MCF 10A (cell line): ENCODE measurements around the gene PPFIA2. TPM values are rescaled to one million over a fixed set of nuclear protein-coding genes. Genes with fewer than 3 reads are reported as not detected.
A peak's percentile ranks its signal among the peaks of the same experiment; 100 is the strongest.

Source experiments
- BruUV-seq: library from RNA; stranded (reverse); fragments of 400-500 nt; replicated peaks from 2 replicates; lab custom pipeline; 2021; lab: Mats Ljungman, UMichigan
- CTCF ChIA-PET: fragments of 300-600 bp; sonication (Branson Sonifier 250); formaldehyde crosslinking; extraction: SDS; loops from one replicate; lab custom pipeline; 2021; ENCODE audit warnings: antibody characterized with exemption, inconsistent platforms; lab: Yijun Ruan, JAX
- POLR2A ChIA-PET: fragments of 300-600, 350-650 bp; sonication (Branson Sonifier 250); formaldehyde crosslinking; extraction: SDS; loops from one replicate; lab custom pipeline; 2020; ENCODE audit warnings: antibody characterized with exemption, inconsistent platforms; lab: Yijun Ruan, JAX
- DNase-seq: peaks from one replicate; pipeline ENCODE4 v3.0.0-alpha.2; 2018; ENCODE audit not compliant: unreplicated experiment
- H3K27ac Mint-ChIP-seq: one replicate; pipeline ENCODE4 v1.8.0; 2022; ENCODE audit warnings: mild to moderate bottlenecking, low read depth, mixed read lengths; ENCODE audit not compliant: unreplicated experiment
- H3K27me3 Mint-ChIP-seq: one replicate; pipeline ENCODE4 v1.8.0; 2022; ENCODE audit warnings: mixed read lengths; ENCODE audit not compliant: insufficient read depth, unreplicated experiment
- H3K36me3 Mint-ChIP-seq: one replicate; pipeline ENCODE4 v1.8.0; 2022; ENCODE audit warnings: mild to moderate bottlenecking, moderate library complexity, mixed read lengths; ENCODE audit not compliant: insufficient read depth, unreplicated experiment
- H3K4me1 Mint-ChIP-seq: one replicate; pipeline ENCODE4 v1.8.0; 2022; ENCODE audit warnings: mixed read lengths; ENCODE audit not compliant: insufficient read depth, unreplicated experiment
- H3K4me3 Mint-ChIP-seq: one replicate; pipeline ENCODE4 v1.8.0; 2022; ENCODE audit warnings: mild to moderate bottlenecking, moderate library complexity, mixed read lengths; ENCODE audit not compliant: unreplicated experiment
- H3K9me3 Mint-ChIP-seq: one replicate; pipeline ENCODE4 v1.8.0; 2022; ENCODE audit warnings: mixed read lengths; ENCODE audit not compliant: unreplicated experiment
- intact Hi-C: fragments of 100-400 bp; cut with micrococcal nuclease; formaldehyde crosslinking; loops from 2 replicates; pipeline ENCODE4 v1.14.1; 2022
- total RNA-seq: library from RNA; stranded (reverse); gene quantifications from 2 replicates; pipeline ENCODE4 v1.2.3, GENCODE V29; 2022
- TF ChIP-seq, protein P1 (sequence below): fragments of 200-600 bp; IDR thresholded peaks from one replicate; pipeline ENCODE4 v1.8.0; 2022; ENCODE audit warnings: antibody characterized with exemption, mild to moderate bottlenecking; ENCODE audit not compliant: unreplicated experiment

Gene PPFIA2
- total RNA-seq, 1 experiment from 2014 or later, result 2.2 TPM

DNA sequence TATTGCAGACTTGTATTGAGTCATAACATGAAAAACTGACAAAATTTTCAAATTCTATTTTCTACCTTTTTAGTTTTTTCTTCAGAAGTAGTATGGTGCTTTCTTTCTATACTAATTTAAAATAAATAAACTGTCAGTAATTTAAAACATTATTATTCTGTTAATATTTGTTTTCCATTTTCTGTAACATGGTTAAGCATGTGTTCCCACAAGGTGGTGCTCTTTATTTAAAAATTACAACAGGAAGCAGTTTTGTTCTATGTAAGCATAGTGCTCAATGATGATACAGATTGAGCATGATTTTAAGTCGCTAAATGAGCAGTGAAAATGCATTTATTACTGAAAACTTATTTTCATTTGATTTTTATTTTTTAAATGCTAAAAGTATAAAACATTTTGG, 114.6 kb downstream of the PPFIA2 start:
- peaks cover 25% of the 10 kb centered on the region for H3K27me3 Mint-ChIP-seq
- H3K4me1 Mint-ChIP-seq, result peaks cover under 1% of the 10 kb centered on the region
- POLR2A ChIA-PET, result interaction anchor here (0.7 kb wide), 1 partner anchor 714 kb away, joined by 3 read pairs; the partner anchor contains the start of genes CCDC59 and METTL25
- intact Hi-C loops, result loop anchor here (1.0 to 10.0 kb wide), 4 partner anchors 153 to 980 kb away; partner anchors contain the start of genes CCDC59 and METTL25
- H3K27ac Mint-ChIP-seq, result no peak overlapping the region
- BruUV-seq, result no TSS peak
- H3K4me3 Mint-ChIP-seq, result no peak overlapping the region
- peaks cover 6% of the 10 kb centered on the region for H3K36me3 Mint-ChIP-seq
- TF ChIP-seq, protein P1, sequence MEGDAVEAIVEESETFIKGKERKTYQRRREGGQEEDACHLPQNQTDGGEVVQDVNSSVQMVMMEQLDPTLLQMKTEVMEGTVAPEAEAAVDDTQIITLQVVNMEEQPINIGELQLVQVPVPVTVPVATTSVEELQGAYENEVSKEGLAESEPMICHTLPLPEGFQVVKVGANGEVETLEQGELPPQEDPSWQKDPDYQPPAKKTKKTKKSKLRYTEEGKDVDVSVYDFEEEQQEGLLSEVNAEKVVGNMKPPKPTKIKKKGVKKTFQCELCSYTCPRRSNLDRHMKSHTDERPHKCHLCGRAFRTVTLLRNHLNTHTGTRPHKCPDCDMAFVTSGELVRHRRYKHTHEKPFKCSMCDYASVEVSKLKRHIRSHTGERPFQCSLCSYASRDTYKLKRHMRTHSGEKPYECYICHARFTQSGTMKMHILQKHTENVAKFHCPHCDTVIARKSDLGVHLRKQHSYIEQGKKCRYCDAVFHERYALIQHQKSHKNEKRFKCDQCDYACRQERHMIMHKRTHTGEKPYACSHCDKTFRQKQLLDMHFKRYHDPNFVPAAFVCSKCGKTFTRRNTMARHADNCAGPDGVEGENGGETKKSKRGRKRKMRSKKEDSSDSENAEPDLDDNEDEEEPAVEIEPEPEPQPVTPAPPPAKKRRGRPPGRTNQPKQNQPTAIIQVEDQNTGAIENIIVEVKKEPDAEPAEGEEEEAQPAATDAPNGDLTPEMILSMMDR, result peak; percentile 46
- CTCF ChIA-PET, result interaction anchor here (0.6 to 3.6 kb wide), 12 partner anchors 9 to 716 kb away, joined by 3 to 23 read pairs (median 4); partner anchors contain the start of genes CCDC59 and METTL25
- H3K9me3 Mint-ChIP-seq, result no peaks in the 10 kb centered on the region
- peak; percentile 51 for DNase-seq

DNA sequence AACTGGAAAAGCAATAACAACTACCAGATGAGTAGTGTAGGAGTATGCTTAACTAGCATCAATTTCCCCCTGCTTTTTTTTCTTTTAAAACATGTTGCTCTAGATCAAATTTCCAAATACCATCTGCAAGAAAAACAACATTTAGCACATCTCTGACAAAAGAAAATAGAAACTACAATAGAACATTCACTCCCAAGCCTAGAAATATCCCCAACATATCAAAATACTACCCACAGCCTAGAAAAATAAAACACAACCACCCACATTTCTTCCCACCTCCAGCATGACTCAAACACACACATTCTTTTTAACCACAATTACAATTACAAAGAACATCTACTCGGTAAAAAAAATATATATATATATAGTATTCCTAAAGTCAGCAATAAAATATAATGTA, 120.0 kb downstream of the PPFIA2 start:
- no TSS peak for BruUV-seq
- intact Hi-C loops, result no loop called here
- no peak overlapping the region for H3K27ac Mint-ChIP-seq
- TF ChIP-seq, protein P1, result no peak
- H3K9me3 Mint-ChIP-seq, result no peaks in the 10 kb centered on the region
- peak; percentile 27 for DNase-seq
- ChIA-PET POLR2A (no interaction called here), CTCF (interaction anchor here (0.6 kb wide), 1 partner anchor 621 kb away, joined by 3 read pairs; no protein-coding TSS in a partner anchor)
- peaks cover 6% of the 10 kb centered on the region for H3K27me3 Mint-ChIP-seq
- H3K4me3 Mint-ChIP-seq, result no peak overlapping the region
- H3K4me1 Mint-ChIP-seq, result peaks cover 7% of the 10 kb centered on the region
- H3K36me3 Mint-ChIP-seq, result no peaks in the 10 kb centered on the region

DNA sequence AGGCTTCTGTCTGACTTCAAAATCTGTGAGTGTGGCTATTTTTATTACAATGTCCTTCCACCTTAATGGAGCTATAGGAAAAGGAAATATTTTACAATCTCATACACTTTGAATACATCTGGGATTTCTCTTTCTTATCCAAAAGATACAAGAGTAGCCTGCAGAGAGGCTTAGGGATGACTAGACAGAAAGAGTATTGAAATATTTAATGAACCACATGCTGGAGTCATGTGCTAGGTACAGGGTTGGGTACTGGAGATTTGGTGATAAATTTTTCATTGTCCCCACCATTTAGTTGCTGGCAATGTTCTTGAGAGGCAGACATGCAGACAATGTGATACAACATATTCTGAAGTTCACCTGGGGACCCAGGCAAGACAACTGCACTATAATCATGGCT, 126.0 kb downstream of the PPFIA2 start:
- no peak for DNase-seq
- peaks cover 19% of the 10 kb centered on the region for H3K27me3 Mint-ChIP-seq
- BruUV-seq, result no TSS peak
- no peak overlapping the region for H3K4me3 Mint-ChIP-seq
- no peaks in the 10 kb centered on the region for H3K36me3 Mint-ChIP-seq
- TF ChIP-seq, protein P1, result no peak
- no peaks in the 10 kb centered on the region for H3K4me1 Mint-ChIP-seq
- H3K9me3 Mint-ChIP-seq, result no peaks in the 10 kb centered on the region
- no peak overlapping the region for H3K27ac Mint-ChIP-seq
- intact Hi-C loops, result no loop called here
- ChIA-PET POLR2A (no interaction called here), CTCF (interaction anchor here (0.6 to 1.2 kb wide), 2 partner anchors 12 to 85 kb away, joined by 3 read pairs; no protein-coding TSS in a partner anchor)

DNA sequence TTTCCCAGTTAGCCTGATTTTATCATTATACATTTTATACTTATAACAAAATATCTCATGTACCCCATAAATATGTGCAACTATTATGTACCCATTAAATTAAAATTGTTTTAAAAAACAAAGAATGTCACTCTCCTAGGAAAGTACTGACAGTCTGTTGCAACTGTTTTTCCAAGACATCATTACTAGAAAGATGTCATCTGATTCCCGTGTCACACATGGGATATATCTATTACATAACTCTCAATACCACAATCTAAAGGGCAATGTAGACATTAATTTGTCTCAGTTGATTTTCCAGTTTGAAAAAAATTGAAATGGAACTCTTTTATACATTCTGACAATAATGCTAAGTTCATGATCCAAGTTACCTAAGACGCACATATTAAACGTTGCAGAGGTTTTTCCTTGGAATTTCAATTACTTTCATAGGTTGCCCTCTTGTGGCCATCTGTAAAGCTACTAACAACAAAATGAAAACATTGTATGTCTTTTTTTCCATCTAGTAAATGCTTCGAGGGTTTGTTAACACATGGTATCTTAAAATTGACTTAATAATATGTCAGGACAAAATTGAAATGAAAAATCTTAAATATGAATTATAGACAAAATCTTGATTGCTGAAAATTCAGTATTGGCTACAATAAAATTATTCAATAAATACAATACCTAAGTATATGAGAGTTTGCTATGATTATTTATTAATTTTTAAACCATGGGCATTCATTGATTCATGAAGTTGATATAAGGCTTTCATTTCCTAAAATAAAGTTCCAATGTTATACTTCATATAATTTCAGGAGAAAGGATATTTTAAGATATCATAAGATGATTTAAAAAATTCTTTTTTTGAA, 131.6 kb downstream of the PPFIA2 start:
- ChIA-PET CTCF (interaction anchor here (0.6 to 2.6 kb wide), 9 partner anchors 10 to 731 kb away, joined by 3 to 21 read pairs (median 6); partner anchors contain the start of genes CCDC59 and METTL25), POLR2A (no interaction called here)
- Mint-ChIP-seq H3K4me1 (no peaks in the 10 kb centered on the region), H3K4me3 (no peak overlapping the region), H3K9me3 (no peaks in the 10 kb centered on the region), H3K27me3 (no peaks in the 10 kb centered on the region), H3K36me3 (no peaks in the 10 kb centered on the region), H3K27ac (no peak overlapping the region)
- intact Hi-C loops, result loop anchor here (1.0 to 10.0 kb wide), 4 partner anchors 176 to 1213 kb away; no protein-coding TSS in a partner anchor
- DNase-seq, result peak; percentile 61
- no TSS peak for BruUV-seq
- TF ChIP-seq, protein P1, result peak; percentile 51
